AG04450 (cell line): ENCODE data around the gene COG3. TPM values are rescaled to one million over a fixed set of nuclear protein-coding genes. Genes with fewer than 3 reads are reported as not detected.

Experiments
- CTCF ChIA-PET: fragments of 300-600, 350-600 bp; formaldehyde crosslinking; extraction: SDS; loops from one replicate; lab custom pipeline; 2022; ENCODE audit warnings: antibody characterized with exemption, inconsistent platforms; lab: Charles Lee
- POLR2A ChIA-PET: fragments of 350-600 bp; formaldehyde crosslinking; extraction: SDS; loops from one replicate; lab custom pipeline; 2021; ENCODE audit warnings: antibody characterized with exemption, inconsistent platforms; lab: Yijun Ruan, JAX
- DNase-seq: peaks from one replicate; pipeline ENCODE4 v3.0.0-alpha.2; 2011; ENCODE audit warnings: low read depth, low spot score
- H3K27ac ChIP-seq: one replicate; pipeline ENCODE4 v1.5.1; 2012; ENCODE audit warnings: low read depth, low read length, control low read depth
- H3K27me3 ChIP-seq: one replicate; pipeline ENCODE4 v1.6.0; 2012; ENCODE audit warnings: low read length; ENCODE audit not compliant: control insufficient read depth, insufficient read depth
- H3K4me3 ChIP-seq: 2 replicates; pipeline ENCODE4 v1.5.1; 2011; ENCODE audit warnings: mild to moderate bottlenecking, low read depth, low read length, control low read depth
- H3K9me3 ChIP-seq: 2 replicates; pipeline ENCODE4 v1.5.1; 2012; ENCODE audit warnings: low read length; ENCODE audit not compliant: control insufficient read depth, insufficient read depth
- polyA plus RNA-seq: library from polyadenylated mRNA; depleted of rRNA; stranded (reverse); fragments of >200 nt; gene quantifications from 2 replicates; pipeline ENCODE4 v1.2.3, GENCODE V29; 2011
- TF ChIP-seq, protein P1 (sequence below): IDR thresholded peaks from 2 replicates; pipeline ENCODE4 v1.5.1; 2011; ENCODE audit warnings: low read depth, low read length, control low read depth, inconsistent platforms

Gene COG3
- polyA plus RNA-seq, 1 experiment = 36.3 TPM

DNA sequence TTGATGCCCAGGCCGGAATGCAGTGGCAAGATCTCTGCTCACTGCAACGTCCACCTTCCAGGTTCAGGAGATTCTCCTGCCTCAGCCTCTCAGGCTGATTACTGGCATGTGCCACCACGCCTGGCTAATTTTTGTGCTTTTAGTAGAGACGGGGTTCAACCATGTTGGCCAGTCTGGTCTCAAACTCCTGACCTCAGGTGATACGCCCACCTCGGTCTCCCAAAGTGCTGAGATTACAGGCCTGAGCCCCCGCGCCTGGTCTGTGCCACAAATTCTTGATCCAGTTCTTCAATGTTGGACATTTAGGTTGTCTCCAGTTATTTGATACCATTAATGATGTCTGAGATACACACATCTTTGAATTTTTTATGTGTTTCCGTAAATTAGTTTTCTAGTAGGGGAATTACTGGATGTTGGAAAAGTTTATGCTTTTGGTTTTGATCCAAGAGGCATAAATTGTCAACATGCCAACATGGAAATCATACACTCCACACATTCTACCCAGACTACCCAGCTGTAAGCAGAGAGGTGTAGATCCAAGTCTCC, 525 bp upstream of the COG3 start:
- TF ChIP-seq, protein P1, sequence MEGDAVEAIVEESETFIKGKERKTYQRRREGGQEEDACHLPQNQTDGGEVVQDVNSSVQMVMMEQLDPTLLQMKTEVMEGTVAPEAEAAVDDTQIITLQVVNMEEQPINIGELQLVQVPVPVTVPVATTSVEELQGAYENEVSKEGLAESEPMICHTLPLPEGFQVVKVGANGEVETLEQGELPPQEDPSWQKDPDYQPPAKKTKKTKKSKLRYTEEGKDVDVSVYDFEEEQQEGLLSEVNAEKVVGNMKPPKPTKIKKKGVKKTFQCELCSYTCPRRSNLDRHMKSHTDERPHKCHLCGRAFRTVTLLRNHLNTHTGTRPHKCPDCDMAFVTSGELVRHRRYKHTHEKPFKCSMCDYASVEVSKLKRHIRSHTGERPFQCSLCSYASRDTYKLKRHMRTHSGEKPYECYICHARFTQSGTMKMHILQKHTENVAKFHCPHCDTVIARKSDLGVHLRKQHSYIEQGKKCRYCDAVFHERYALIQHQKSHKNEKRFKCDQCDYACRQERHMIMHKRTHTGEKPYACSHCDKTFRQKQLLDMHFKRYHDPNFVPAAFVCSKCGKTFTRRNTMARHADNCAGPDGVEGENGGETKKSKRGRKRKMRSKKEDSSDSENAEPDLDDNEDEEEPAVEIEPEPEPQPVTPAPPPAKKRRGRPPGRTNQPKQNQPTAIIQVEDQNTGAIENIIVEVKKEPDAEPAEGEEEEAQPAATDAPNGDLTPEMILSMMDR = no peak; the same call in 1 of the 2 replicates
- Histone ChIP-seq H3K9me3 (no peaks in the 10 kb centered on the region; the same call in 1 of the 2 replicates), H3K4me3 (peak overlapping the region; percentile 91), H3K27me3 (no peaks in the 10 kb centered on the region), H3K27ac (peak overlapping the region; percentile 63)
- CTCF ChIA-PET = no interaction called here
- POLR2A ChIA-PET = interaction anchor here (1.0 to 1.6 kb wide), 5 partner anchors 8 to 123 kb away, joined by 3 to 4 read pairs (median 3); partner anchors contain the start of gene TPT1
- DNase-seq = no peak

DNA sequence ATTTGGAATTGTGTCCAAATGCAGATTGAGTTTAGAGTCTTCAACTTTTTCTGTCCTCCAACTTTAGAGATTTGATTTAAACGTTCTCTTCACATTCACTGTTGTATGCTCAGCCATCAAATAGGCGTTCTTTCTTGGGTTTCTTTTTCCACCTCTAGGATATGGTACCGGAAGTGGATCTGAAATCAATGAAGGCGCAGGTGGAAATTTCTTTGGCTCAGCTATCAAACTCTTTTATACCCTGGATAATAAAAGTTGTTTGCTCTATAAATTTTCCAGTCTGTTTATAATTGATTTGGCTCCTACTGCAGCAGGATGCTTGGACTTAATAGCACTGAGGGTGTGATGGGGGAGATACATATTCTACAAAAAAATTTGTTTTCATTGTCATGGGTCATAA, 1.6 kb downstream of the COG3 start:
- Histone ChIP-seq H3K27ac (no peak overlapping the region), H3K27me3 (no peaks in the 10 kb centered on the region), H3K9me3 (peaks cover 3% of the 10 kb centered on the region), H3K4me3 (peak overlapping the region; percentile 44)
- TF ChIP-seq, protein P1 = no peak
- no peak for DNase-seq
- POLR2A ChIA-PET = no interaction called here
- CTCF ChIA-PET = no interaction called here

- Histone ChIP-seq H3K9me3 (peaks cover 5% of the 10 kb centered on the region), H3K4me3 (no peak overlapping the region), H3K27ac (no peak overlapping the region), H3K27me3 (no peaks in the 10 kb centered on the region)
- TF ChIP-seq, protein P1 = no peak
- CTCF ChIA-PET = interaction anchor here (1.0 kb wide), 1 partner anchor 98 kb away, joined by 3 read pairs; no protein-coding TSS in a partner anchor
- no peak for DNase-seq
- POLR2A ChIA-PET = no interaction called here
Measured at GRCh38 chr13:45468635-45469034, 3.9 kb downstream of the COG3 start.

DNA sequence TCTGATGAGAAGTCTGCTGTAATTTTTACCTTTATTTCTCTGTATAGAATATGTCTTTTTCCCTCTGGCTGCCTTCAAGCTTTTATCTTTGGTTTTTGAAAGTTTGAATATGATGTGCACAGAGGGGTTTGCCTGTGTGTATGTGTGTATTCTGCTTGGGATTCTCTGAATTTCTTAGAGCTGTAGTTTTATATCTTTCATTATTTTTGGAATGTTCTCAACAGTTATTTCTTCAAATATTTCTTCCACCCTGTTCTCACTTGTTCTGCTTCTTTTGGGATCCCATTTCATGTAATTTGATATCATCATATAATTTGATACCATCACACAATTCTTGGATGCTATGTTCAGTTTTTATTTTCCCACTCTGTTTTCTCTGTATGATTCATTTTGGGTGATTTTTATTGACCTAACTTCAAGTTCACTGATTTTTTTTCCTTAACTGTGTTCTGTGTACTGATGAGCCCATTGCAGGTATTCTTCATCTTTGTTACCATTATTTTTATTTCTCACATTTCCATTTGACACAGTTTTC, 7.5 kb downstream of the COG3 start:
- DNase-seq = no peak
- Histone ChIP-seq H3K9me3 (peaks cover 5% of the 10 kb centered on the region), H3K4me3 (no peak overlapping the region), H3K27ac (no peak overlapping the region), H3K27me3 (no peaks in the 10 kb centered on the region)
- POLR2A ChIA-PET = interaction anchor here (0.5 kb wide), 1 partner anchor 31 kb away, joined by 3 read pairs; no protein-coding TSS in a partner anchor
- TF ChIP-seq, protein P1 = no peak
- CTCF ChIA-PET = no interaction called here

DNA sequence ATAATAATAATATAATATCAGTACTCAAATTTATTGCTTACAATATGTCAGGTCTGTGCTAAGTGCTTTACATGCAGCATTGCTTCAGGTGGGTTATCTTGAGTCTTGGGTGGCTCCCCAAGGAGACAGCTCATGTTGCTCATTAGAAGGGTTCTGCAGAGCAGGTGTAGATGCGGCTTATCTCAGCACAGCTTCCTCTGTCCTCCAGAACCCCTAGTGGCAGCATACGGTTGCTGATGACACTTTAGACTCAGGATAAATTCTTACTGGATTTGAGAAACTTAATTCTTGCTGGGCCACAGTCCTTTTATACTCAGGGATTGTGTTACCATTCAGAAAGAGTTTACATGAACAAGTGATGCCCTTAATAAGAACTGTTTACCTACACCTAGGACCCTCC, 8.9 kb downstream of the COG3 start:
- TF ChIP-seq, protein P1 = peak; percentile 20; the same call in 1 of the 2 replicates
- no peak for DNase-seq
- Histone ChIP-seq H3K9me3 (peaks cover 5% of the 10 kb centered on the region), H3K27me3 (no peaks in the 10 kb centered on the region), H3K4me3 (no peak overlapping the region), H3K27ac (no peak overlapping the region)
- ChIA-PET POLR2A (no interaction called here), CTCF (no interaction called here)
